GM15510 (cell line): ENCODE results near the gene JPH3.

ENCODE experiments used
- POLR2A ChIP-seq: IDR thresholded peaks from 3 replicates; pipeline ENCODE4 v1.6.1; 2011; ENCODE audit warnings: borderline replicate concordance; ENCODE audit not compliant: insufficient read length; ENCODE audit errors: extremely low read depth

The JPH3 gene

DNA sequence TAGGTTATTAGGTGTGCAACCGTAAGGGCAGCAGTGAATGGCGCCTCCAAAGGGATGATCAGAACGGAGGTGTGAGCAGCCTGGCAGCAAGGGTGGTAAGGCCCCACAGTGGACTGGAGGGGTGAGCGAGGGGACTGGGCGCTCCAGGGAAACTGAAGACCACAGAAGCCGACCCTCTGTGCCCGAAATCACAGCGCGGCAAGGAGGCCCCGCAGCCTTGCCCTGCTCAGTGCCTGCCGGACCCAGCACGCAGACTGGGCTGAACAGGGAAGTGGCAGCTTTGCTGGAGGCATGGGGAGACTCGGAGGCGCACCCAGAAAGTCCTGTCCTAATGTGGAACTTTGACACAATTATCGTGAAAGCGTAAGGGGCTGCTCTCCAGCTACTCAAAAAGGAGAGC lies 125.0 kb downstream of the JPH3 start:
- no peak for TF ChIP-seq POLR2A

DNA sequence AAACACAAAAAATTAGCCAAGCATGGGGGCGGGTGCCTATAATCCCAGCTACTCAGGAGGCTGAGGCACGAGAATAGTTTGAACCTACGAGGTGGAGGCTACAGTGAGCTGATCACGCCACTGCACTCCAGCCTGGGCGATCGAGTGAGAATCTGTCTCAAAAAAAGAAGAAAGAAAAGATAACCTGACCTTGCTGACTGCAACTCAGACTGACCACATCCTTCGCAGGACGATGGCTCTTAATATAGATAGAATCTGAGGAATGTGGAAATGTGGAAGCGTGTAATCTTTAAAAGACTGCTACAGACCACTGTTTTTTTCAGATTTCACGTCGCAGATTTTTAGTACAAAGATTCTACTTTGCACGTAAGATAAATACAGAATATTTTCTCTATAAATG lies 125.7 kb downstream of the JPH3 start:
- no peak for TF ChIP-seq POLR2A

DNA sequence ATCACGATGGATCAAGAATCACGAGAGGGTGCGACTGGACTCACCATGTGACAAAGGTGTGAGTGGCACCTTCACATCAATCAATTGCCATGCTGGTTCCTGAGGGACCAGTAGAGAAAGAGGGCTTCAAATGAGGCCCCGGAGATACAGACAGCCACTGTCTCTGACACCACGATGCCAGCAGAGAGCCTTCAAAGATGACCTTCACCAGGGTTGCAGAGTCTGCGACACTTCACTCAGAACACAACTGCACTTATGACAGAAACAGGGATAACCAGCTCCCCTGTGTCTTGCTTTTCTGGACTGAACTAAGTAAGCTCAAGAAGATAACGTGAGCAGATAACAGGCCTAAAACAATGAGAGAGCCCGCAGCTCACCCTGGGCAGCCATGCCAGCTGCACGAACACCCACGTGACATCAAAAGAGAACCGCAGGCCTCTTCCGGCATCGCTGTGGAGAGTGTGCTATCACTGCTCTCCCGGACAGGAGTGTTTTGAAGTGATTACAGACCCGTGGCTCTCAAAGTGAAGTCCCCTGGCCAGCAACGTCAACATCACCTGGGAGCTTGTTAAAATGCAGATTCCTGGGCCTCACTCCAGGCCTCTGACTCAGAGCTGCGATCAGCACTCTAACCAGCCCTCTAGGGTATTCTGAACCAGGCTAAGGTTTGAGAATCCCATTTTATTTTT lies 127.1 kb downstream of the JPH3 start:
- TF ChIP-seq POLR2A: no peak

DNA sequence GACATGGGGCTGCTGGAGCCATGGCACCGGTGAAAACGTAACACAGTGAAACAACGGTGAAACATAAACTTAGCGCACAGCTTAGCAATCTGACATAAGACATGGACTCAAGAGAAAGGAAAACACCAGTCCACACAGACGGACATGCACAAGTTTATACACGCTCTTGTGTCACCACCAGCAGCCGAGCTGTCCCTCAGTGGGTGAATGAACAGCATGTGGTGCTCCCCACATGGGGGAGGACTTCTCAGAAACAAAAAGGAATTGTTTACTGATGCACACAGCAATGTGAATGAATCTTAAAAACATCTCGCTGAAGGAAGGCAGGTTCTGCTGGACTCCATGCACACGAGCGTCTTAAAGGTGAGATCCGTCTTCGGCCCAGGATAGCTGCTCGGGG lies 129.3 kb downstream of the JPH3 start:
- no peak for TF ChIP-seq POLR2A

DNA sequence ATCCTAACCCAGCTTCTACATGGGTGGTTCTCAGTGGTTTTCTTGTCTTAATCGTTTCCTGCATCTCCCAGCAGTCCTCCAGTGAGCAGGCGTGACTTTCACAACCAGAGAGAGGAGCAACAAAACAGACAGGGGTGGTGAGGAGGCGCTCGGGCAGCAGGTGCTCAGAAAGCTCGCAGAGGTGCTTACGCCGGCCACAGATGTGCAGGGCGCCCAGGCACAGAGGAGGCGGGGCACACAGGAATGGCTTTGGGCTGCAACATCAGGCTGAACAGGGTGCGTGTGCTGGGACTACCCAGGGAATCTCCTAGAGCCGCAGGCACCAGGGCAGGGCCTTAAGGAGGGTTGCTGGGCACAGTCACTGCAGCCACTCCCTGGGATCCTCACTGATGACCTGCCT lies 130.9 kb downstream of the JPH3 start:
- no peak for TF ChIP-seq POLR2A

DNA sequence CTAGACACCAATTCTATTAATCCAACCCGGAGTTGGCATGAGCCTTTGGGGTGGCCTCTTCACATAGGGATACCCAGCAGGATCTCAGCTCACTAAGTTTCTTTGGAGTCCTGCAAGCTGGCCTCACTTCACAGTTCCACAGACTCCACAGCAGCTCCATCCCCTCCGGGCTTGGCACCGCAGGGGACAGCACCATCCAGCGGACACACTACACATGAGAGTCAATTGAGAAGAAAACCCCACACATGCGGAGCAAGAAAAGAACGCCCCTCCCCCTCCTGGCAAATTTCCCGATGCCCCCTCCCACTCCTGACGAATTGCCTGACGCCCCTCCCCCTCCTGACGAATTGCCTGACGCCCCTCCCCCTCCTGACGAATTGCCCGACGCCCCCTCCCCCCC lies 132.3 kb downstream of the JPH3 start:
- no peak for TF ChIP-seq POLR2A

DNA sequence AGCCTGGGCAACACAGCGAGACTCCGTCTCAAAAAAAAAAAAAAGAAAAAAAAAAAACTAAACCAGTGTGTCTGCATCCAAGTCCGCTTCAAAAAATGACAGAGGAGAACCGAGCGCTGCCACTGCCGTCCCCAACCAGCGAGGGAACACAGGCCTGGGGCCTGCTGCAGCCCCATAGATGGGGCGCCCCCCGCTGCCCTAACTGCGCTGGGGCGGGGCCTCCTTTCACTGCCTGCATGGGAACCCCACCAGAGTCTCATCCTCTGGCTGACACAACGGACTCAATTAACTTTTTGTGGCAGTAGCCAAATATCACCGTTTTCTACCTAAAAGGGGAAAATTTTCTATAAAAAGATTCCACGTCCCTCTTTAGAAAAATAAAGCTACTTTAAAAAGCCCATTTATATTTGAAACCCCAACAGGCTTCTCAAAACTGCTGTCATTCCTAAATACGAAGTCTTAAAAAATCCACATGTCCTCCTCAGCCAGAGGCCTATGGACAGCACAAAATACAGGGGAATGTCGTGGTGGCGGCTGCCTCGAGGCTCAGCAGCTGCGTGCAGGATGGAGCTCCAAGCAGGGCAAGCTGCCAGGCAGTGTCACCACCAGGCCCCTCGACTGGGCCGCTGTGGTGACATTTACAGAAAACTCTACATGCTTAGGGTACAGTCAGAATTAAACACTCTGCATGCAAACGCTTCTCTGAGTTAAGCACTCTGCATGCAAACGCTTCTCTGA lies 133.1 kb downstream of the JPH3 start:
- TF ChIP-seq POLR2A: no peak

DNA sequence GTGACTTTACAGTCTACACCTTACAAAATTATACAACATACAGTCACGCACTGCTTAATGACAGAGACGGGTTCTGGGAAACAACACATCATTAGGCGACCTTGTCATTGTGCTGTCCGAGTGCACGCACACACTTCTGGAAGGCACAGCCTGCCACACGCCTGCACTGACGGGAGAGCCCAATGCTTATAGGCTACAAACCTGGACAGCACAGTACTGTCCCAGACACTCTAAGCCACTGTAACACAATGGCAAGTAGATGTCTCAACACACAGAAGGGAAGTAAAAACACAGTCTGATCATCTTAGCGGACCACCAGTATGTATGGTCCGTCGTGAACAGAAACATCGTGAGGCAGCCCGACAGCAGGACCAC lies 133.7 kb downstream of the JPH3 start:
- no peak for TF ChIP-seq POLR2A

DNA sequence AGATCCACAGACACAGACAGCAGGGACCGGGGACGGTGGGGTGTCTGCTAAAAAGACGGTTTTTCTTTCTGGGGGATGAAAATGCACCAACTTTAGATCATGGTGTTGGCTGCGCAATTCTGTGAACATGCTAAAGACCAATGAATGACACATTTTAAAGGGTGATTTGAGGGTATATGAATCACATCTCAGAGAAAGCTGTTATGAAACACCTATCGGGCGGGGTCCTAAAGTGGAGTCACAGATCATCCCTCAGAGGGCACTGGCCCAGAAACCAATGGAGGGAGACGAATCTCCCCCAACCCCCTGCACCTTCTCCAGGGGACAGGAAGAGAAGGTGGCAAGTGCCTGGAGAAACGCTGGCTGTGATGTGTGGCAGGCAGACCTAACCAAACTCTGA lies 137.5 kb downstream of the JPH3 start:
- no peak for TF ChIP-seq POLR2A

DNA sequence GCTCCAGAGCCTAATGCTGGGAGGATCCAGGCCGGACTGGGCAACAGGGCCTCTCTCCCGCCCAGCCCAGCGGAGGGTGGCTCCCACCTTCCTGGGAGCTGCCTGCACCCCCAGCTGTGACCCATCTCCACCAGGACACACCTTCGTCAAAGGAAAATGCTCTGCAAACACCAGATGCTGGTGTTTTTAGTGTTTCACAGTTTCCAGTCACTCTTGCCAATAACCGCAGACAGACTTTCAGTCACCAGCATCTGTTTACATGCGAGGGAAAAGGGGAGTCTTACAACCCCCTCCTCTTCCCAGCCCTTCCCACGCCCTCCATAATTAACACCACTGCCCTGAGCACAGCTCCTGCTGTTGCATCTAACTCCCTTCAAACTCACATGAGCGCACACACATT lies 138.1 kb downstream of the JPH3 start:
- no peak for TF ChIP-seq POLR2A

DNA sequence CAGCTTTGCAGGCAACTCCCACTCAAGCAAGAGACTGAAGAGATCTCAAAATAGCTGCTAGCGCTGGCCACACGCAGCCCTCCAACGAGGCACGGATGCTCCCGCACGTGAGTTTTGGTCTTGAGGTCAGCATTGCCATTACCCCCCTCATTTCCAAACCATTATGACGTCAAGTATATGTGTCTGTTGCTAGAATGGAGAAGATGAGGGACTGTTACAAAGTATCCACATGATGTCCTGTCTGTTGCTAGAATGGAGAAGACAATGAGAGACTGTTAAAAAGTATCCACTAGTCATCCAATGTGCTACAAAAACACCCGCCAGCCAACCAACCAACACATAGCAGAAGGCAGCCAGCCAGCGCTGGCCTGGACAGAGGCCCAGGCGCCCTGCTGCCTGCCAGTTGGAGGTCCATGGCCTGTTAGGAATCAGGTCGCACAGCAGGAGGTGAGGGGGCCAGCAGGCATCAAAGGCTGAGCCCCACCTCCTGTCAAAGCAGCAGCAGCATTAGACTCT lies 138.7 kb downstream of the JPH3 start:
- no peak for TF ChIP-seq POLR2A

DNA sequence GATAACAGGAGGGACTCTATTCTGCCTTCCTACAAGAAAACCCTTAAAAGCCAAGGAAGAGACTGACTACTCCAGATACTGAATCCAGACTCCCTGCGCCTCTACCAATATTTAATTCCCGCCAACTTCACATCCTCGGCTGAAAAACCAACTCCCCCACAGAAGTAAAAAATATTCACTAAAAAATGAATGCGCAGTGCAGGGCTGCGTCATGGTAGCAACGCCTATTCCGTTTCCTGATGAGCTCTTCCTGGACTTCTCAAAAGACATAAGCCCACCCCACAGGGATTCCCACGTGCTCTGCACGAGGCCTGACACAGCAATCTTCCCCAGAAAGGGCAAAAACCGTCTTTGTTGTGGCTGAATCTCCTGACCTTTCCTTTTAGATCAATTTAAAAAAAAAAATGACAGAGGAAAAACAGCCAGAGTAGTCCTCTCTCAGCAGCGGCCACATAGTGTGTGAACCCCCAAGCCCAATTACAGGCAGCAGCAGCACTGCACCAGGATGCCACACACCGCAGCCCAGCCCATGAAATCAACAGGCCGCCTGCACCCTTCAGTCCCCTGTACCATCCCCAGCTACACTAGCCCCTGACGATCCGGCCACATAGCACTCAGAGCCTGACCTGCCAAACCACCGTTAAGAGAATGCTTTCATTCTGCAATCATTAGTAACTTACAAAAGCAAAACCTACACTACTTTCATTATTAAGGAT lies 139.6 kb downstream of the JPH3 start:
- no peak for TF ChIP-seq POLR2A

DNA sequence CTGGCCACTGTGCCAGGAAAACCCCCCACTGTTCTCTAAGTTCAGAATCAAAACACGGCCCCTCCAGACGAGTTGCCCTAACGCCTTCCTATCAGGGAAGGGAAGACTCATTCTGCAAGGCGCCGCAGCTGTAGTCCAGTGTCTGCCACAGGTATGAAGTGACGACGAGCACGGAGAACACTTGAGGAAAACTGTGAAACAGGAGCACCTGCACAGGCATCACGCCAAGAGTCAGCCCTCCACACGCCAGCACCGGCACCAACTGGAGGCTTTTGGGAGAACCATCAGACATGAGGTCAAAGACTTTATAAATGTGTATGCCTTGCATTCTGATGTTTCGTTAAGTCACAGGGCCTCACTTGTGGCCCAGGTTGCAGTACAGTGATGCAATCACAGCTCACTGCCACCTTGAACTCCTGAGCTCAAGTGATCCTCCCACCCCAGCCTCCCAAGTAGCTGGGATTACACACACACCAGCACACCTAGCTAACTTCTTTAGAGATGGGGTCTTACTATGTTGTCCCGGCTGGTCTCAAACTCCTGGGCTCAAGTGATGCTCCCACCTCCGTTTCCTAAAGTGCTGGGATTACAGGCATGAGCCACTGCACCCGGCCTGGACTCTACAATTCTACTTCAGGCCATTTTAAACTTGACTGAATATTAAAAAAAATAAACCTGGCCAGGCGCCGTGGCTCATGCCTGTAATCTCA lies 140.6 kb downstream of the JPH3 start:
- no peak for TF ChIP-seq POLR2A

DNA sequence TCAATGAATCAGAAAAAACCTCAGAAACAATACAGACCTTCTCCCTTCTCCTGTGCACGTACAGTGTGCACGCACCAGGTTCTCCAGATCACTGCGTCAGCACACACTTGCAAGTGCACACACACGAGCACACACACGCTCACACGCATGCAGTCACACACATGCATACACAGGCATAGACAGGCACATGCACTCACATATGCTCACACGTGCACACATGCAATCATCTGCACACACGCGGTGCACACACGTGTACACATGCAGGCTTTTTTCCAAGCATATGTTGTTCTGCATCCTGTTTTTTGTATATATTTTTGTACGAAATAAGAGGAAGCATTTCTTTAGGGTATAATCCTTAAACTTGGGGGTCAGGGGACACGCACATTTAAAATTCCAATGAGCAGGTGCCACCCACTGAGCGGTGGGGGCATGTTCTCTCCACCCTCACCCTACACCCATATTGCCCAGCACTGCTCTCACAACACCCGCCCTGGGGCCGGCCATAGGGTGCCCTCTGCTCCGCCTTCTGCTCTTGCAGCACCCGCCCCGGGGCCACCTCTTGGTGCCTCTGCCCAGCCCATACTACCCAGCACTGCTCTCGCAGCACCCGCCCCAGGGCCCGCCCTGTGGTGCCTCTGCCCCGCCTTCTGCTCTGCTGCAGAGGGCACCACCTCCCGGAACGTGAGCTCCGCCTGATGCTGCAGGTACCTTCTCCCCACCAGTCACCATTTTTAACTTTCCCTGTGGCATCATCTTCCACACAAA lies 142.6 kb downstream of the JPH3 start:
- TF ChIP-seq POLR2A: no peak
